ENCODE results near the gene C9orf50.

C9orf50 gene

DNA sequence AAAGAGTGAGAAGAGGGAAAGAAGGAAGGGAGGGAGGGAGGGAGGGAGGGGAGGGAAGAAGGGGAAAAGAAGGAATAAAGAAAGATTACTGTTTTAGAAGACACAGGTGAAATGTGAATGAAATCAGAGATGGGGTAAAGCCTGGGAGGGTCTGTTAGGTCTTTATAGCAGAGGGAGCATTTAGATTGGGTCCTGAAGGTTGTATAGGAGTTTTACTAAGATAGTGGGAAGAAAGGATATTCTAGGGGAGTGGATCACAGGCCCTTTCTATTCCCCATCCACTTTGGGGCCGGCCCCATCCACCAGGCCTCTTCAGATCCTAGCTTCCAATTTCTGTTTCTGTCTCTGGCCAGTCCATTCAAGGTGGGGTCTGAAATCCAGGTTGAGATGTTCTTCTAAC is 35.5 kb downstream of the C9orf50 start:
- DNase-seq: no peak
- Histone ChIP-seq H4K20me1 (ENCODE audit: insufficient read depth, low read length) (no peaks in the 10 kb centered on the region), H3K36me3 (replicated peaks; ENCODE audit: insufficient read depth, low read length) (no peaks in the 10 kb centered on the region), H3K27me3 (replicated peaks; ENCODE audit: insufficient read depth, low read length) (no peaks in the 10 kb centered on the region; the same call in 1 of the 2 replicates), H3K9me2 (replicated peaks; ENCODE audit: insufficient read depth, low read length) (no peaks in the 10 kb centered on the region), H3K9me3 (replicated peaks; ENCODE audit: insufficient read depth, low read length) (no peaks in the 10 kb centered on the region), H3K4me1 (ENCODE audit: low read length) (peaks cover 37% of the 10 kb centered on the region), H3K79me2 (ENCODE audit: low read length) (no peaks in the 10 kb centered on the region), H2AFZ (ENCODE audit: low read length) (no peak overlapping the region), H3F3A (ENCODE audit: insufficient read depth, low read length) (no peaks in the 10 kb centered on the region), H3K4me2 (ENCODE audit: low read depth, low read length) (no peak overlapping the region), H3K27ac (ENCODE audit: low read length) (no peak overlapping the region), H3K4me3 (ENCODE audit: low read length) (no peak overlapping the region), H3K9ac (ENCODE audit: low read length) (no peak overlapping the region)
- TF ChIP-seq EZH2phosphoT487 (IDR thresholded peaks at IDR 0.05; ENCODE audit: low read length) (no peak), EZH2 (optimal IDR thresholded peaks at IDR 0.05; ENCODE audit: low read depth, low read length) (no peak)

DNA sequence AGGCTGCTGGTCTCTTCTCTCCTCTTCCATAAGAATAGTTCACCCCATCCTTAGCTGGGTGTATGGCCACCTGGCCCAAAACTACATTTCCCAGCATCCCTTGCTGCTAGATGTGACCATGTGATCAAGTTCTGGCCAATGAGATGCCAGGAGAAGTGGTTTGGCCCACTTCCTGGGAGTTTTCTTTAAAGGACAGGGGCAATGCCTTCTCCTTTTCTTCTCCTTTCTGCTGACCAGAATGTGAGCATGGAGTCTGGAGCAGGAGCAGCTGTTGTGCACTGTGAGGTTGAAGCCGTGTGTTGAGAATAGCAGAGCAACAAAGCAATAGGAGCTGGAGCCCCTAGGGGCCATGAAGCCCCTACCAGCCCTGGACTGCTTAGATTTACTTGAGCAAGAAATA is 36.8 kb downstream of the C9orf50 start:
- H3K9me2 ChIP-seq (replicated peaks; ENCODE audit: insufficient read depth, low read length): no peaks in the 10 kb centered on the region
- no peak overlapping the region for H3K4me2 ChIP-seq (ENCODE audit: low read depth, low read length)
- no peaks in the 10 kb centered on the region for H3F3A ChIP-seq (ENCODE audit: insufficient read depth, low read length)
- no peaks in the 10 kb centered on the region for H4K20me1 ChIP-seq (ENCODE audit: insufficient read depth, low read length)
- H3K4me3 ChIP-seq (ENCODE audit: low read length): no peak overlapping the region
- no peaks in the 10 kb centered on the region; the same call in 1 of the 2 replicates for H3K27me3 ChIP-seq (replicated peaks; ENCODE audit: insufficient read depth, low read length)
- no peak overlapping the region for H3K9ac ChIP-seq (ENCODE audit: low read length)
- H3K79me2 ChIP-seq (ENCODE audit: low read length): no peaks in the 10 kb centered on the region
- H3K36me3 ChIP-seq (replicated peaks; ENCODE audit: insufficient read depth, low read length): no peaks in the 10 kb centered on the region
- TF ChIP-seq, protein P1, sequence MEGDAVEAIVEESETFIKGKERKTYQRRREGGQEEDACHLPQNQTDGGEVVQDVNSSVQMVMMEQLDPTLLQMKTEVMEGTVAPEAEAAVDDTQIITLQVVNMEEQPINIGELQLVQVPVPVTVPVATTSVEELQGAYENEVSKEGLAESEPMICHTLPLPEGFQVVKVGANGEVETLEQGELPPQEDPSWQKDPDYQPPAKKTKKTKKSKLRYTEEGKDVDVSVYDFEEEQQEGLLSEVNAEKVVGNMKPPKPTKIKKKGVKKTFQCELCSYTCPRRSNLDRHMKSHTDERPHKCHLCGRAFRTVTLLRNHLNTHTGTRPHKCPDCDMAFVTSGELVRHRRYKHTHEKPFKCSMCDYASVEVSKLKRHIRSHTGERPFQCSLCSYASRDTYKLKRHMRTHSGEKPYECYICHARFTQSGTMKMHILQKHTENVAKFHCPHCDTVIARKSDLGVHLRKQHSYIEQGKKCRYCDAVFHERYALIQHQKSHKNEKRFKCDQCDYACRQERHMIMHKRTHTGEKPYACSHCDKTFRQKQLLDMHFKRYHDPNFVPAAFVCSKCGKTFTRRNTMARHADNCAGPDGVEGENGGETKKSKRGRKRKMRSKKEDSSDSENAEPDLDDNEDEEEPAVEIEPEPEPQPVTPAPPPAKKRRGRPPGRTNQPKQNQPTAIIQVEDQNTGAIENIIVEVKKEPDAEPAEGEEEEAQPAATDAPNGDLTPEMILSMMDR (IDR thresholded peaks at IDR 0.05; ENCODE audit: low read length): no peak
- TF ChIP-seq EZH2 (optimal IDR thresholded peaks at IDR 0.05; ENCODE audit: low read depth, low read length): no peak
- no peak for TF ChIP-seq EZH2phosphoT487 (IDR thresholded peaks at IDR 0.05; ENCODE audit: low read length)
- peak overlapping the region; percentile 62 for H2AFZ ChIP-seq (ENCODE audit: low read length)
- no peaks in the 10 kb centered on the region for H3K9me3 ChIP-seq (replicated peaks; ENCODE audit: insufficient read depth, low read length)
- H3K4me1 ChIP-seq (ENCODE audit: low read length): peaks cover 49% of the 10 kb centered on the region
- peak; percentile 69 for DNase-seq
- H3K27ac ChIP-seq (ENCODE audit: low read length): no peak overlapping the region

DNA sequence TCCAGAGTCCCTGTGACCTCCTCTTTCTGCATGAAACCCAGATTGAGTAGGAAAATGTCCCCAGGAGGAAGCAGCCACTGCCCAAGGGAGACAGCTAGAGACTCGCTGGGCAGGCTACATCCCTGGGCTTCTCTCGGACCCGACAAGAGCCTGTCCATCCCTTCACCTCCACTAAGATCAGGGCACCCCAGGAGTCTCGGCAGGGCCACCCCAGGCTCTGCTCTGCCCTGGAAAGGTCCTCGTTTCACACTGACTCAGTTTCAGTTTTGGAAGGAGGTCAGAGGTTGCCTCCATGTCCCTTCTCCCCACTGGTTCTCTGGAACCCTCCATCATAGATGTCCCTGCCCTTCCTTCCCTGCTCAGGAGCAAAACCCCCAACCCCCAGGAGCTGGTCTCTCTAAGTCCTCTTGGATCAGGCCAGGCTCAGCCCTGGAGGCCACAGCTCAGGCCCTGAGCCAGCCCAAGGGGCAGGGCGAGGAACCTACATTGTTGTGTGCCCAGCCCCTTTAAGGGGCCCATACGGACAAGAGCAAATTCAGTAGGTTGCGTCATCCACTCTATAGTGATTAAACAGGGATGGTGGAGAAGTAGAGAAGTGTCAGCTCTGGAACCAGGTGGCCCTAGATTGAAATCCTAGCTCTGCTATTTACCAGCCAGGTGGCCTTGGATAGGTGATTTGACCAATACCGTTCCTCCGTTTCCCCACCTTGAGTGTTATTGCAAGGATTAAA is 37.4 kb downstream of the C9orf50 start:
- no peaks in the 10 kb centered on the region for H4K20me1 ChIP-seq (ENCODE audit: insufficient read depth, low read length)
- H3K9me2 ChIP-seq (replicated peaks; ENCODE audit: insufficient read depth, low read length): no peaks in the 10 kb centered on the region
- H3K27me3 ChIP-seq (replicated peaks; ENCODE audit: insufficient read depth, low read length): no peaks in the 10 kb centered on the region; the same call in 1 of the 2 replicates
- H3K36me3 ChIP-seq (replicated peaks; ENCODE audit: insufficient read depth, low read length): no peaks in the 10 kb centered on the region
- H3K4me3 ChIP-seq (ENCODE audit: low read length): no peak overlapping the region
- H2AFZ ChIP-seq (ENCODE audit: low read length): no peak overlapping the region
- no peak overlapping the region for H3K27ac ChIP-seq (ENCODE audit: low read length)
- no peak overlapping the region for H3K4me2 ChIP-seq (ENCODE audit: low read depth, low read length)
- no peaks in the 10 kb centered on the region for H3F3A ChIP-seq (ENCODE audit: insufficient read depth, low read length)
- no peaks in the 10 kb centered on the region for H3K79me2 ChIP-seq (ENCODE audit: low read length)
- peaks cover 52% of the 10 kb centered on the region for H3K4me1 ChIP-seq (ENCODE audit: low read length)
- no peak for DNase-seq
- no peak overlapping the region for H3K9ac ChIP-seq (ENCODE audit: low read length)
- no peak for TF ChIP-seq EZH2phosphoT487 (IDR thresholded peaks at IDR 0.05; ENCODE audit: low read length)
- TF ChIP-seq, protein P1 (IDR thresholded peaks at IDR 0.05; ENCODE audit: low read length): no peak
- no peak for TF ChIP-seq EZH2 (optimal IDR thresholded peaks at IDR 0.05; ENCODE audit: low read depth, low read length)
- H3K9me3 ChIP-seq (replicated peaks; ENCODE audit: insufficient read depth, low read length): no peaks in the 10 kb centered on the region

DNA sequence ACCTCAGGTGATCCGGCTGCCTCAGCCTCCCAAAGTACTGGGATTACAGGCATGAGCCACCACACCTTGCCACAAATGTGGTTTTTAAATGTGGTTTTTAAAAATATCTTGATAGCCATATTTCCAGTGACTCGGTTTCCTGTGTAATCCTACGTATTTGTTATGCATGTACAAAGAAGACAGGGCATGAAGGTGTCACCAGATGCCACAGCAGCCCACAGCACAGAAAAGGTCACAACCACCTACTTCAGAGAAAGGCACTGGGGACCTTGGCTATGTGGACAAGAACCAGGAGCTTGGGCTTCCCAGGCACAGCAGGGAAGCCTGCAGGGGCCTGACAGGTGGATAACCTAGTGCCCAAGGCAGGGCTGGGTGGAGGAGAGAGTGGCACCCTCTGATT is 38.0 kb downstream of the C9orf50 start:
- DNase-seq: no peak
- Histone ChIP-seq H3K4me2 (ENCODE audit: low read depth, low read length) (no peak overlapping the region), H3K27ac (ENCODE audit: low read length) (no peak overlapping the region), H4K20me1 (ENCODE audit: insufficient read depth, low read length) (no peaks in the 10 kb centered on the region), H3F3A (ENCODE audit: insufficient read depth, low read length) (no peaks in the 10 kb centered on the region), H3K9ac (ENCODE audit: low read length) (no peak overlapping the region), H3K27me3 (replicated peaks; ENCODE audit: insufficient read depth, low read length) (no peaks in the 10 kb centered on the region), H2AFZ (ENCODE audit: low read length) (no peak overlapping the region), H3K4me1 (ENCODE audit: low read length) (peaks cover 52% of the 10 kb centered on the region), H3K79me2 (ENCODE audit: low read length) (no peaks in the 10 kb centered on the region), H3K9me2 (replicated peaks; ENCODE audit: insufficient read depth, low read length) (no peaks in the 10 kb centered on the region), H3K36me3 (replicated peaks; ENCODE audit: insufficient read depth, low read length) (no peaks in the 10 kb centered on the region), H3K4me3 (ENCODE audit: low read length) (no peak overlapping the region), H3K9me3 (replicated peaks; ENCODE audit: insufficient read depth, low read length) (no peaks in the 10 kb centered on the region)
- TF ChIP-seq EZH2 (optimal IDR thresholded peaks at IDR 0.05; ENCODE audit: low read depth, low read length): no peak
